Parathyroid adenoma (tissue), 2 donors: ENCODE results near the gene DLG1.

Experiments used
- H2AFZ ChIP-seq: fragments of 300-600 bp; sonication (generic); one replicate; pipeline ENCODE4 v1.7.0; 2017; ENCODE audit warnings: antibody characterized with exemption, mild to moderate bottlenecking
- H3K27ac ChIP-seq: fragments of 300-600 bp; sonication (generic); one replicate; pipeline ENCODE4 v1.7.0; 2017
- H3K27me3 ChIP-seq: fragments of 300-600 bp; sonication (generic); one replicate; pipeline ENCODE4 v1.7.0; 2017; ENCODE audit warnings: low read length; ENCODE audit not compliant: control insufficient read depth, insufficient read depth
- H3K36me3 ChIP-seq: fragments of 300-600 bp; sonication (generic); one replicate; pipeline ENCODE4 v1.7.0; 2017; ENCODE audit warnings: low read length; ENCODE audit not compliant: control insufficient read depth, insufficient read depth
- H3K4me1 ChIP-seq: fragments of 300-600 bp; sonication (generic); one replicate; pipeline ENCODE4 v1.7.0; 2017; ENCODE audit warnings: control low read depth
- H3K4me2 ChIP-seq: fragments of 300-600 bp; sonication (generic); one replicate; pipeline ENCODE4 v1.7.0; 2017; ENCODE audit warnings: low read length
- H3K4me3 ChIP-seq: fragments of 300-600 bp; sonication (generic); one replicate; pipeline ENCODE4 v1.7.0; 2017; ENCODE audit warnings: low read depth, low read length
- H3K79me2 ChIP-seq: fragments of 300-600 bp; sonication (generic); one replicate; pipeline ENCODE4 v1.7.0; 2017; ENCODE audit warnings: control low read depth
- H3K9ac ChIP-seq: fragments of 300-600 bp; sonication (generic); one replicate; pipeline ENCODE4 v1.7.0; 2017; ENCODE audit warnings: mild to moderate bottlenecking
- H3K9me3 ChIP-seq: fragments of 300-600 bp; sonication (generic); one replicate; pipeline ENCODE4 v1.7.0; 2017; ENCODE audit warnings: low read length; ENCODE audit not compliant: control insufficient read depth
- CTCF ChIP-seq: fragments of 300-600 bp; sonication (generic); IDR thresholded peaks from one replicate; pipeline ENCODE4 v1.7.0; 2017; ENCODE audit warnings: antibody characterized with exemption, mild to moderate bottlenecking
- donor health status: primary hyperparathyroidism.

The DLG1 gene

GRCh38 chr3:197085137-197085536, 213.3 kb downstream of the DLG1 start:
- Histone ChIP-seq H3K9me3 (no peaks in the 10 kb centered on the region), H3K4me3 (no peak overlapping the region), H3K4me2 (no peak overlapping the region), H3K27me3 (no peaks in the 10 kb centered on the region), H3K4me1 (no peaks in the 10 kb centered on the region), H3K79me2 (no peaks in the 10 kb centered on the region), H3K36me3 (no peaks in the 10 kb centered on the region), H2AFZ (no peak overlapping the region), H3K9ac (no peak overlapping the region), H3K27ac (no peak overlapping the region)
- TF ChIP-seq CTCF = no peak

- H3K4me3 ChIP-seq = no peak overlapping the region
- H3K27me3 ChIP-seq = no peaks in the 10 kb centered on the region
- no peaks in the 10 kb centered on the region for H3K79me2 ChIP-seq
- H3K4me2 ChIP-seq = no peak overlapping the region
- no peak for TF ChIP-seq CTCF
- H3K4me1 ChIP-seq = no peaks in the 10 kb centered on the region
- H3K9me3 ChIP-seq = no peaks in the 10 kb centered on the region
- no peaks in the 10 kb centered on the region for H3K36me3 ChIP-seq
- no peak overlapping the region for H2AFZ ChIP-seq
- H3K9ac ChIP-seq = no peak overlapping the region
- H3K27ac ChIP-seq = no peak overlapping the region
Observed at GRCh38 chr3:197083486-197083885, 214.9 kb downstream of the DLG1 start.

GRCh38 chr3:197082871-197083270, 215.5 kb downstream of the DLG1 start:
- Histone ChIP-seq H3K79me2 (no peaks in the 10 kb centered on the region), H3K9ac (no peak overlapping the region), H3K4me1 (no peaks in the 10 kb centered on the region), H3K36me3 (no peaks in the 10 kb centered on the region), H3K27me3 (no peaks in the 10 kb centered on the region), H3K9me3 (no peaks in the 10 kb centered on the region), H2AFZ (no peak overlapping the region), H3K4me2 (no peak overlapping the region), H3K27ac (no peak overlapping the region), H3K4me3 (no peak overlapping the region)
- no peak for TF ChIP-seq CTCF

- Histone ChIP-seq H3K79me2 (no peaks in the 10 kb centered on the region), H3K4me3 (no peak overlapping the region), H2AFZ (no peak overlapping the region), H3K27ac (no peak overlapping the region), H3K27me3 (no peaks in the 10 kb centered on the region), H3K9me3 (no peaks in the 10 kb centered on the region), H3K4me2 (no peak overlapping the region), H3K36me3 (no peaks in the 10 kb centered on the region), H3K4me1 (no peaks in the 10 kb centered on the region), H3K9ac (no peak overlapping the region)
- TF ChIP-seq CTCF = no peak
Observed at GRCh38 chr3:197080344-197080743, 218.1 kb downstream of the DLG1 start.

- Histone ChIP-seq H3K27me3 (no peaks in the 10 kb centered on the region), H3K4me2 (no peak overlapping the region), H3K4me1 (no peaks in the 10 kb centered on the region), H3K9me3 (no peaks in the 10 kb centered on the region), H3K27ac (no peak overlapping the region), H3K4me3 (no peak overlapping the region), H3K36me3 (no peaks in the 10 kb centered on the region), H2AFZ (no peak overlapping the region), H3K9ac (no peak overlapping the region), H3K79me2 (no peaks in the 10 kb centered on the region)
- no peak for TF ChIP-seq CTCF
Observed at GRCh38 chr3:197076415-197076814, 222.0 kb downstream of the DLG1 start.
